Daoy (cell line): ENCODE measurements around the gene FMNL2. TPM values are rescaled to one million over a fixed set of nuclear protein-coding genes. Genes with fewer than 3 reads are reported as not detected.

Experiments used
- DNase-seq: peaks from one replicate; pipeline ENCODE4 v3.0.0-alpha.2; 2015; ENCODE audit warnings: low read depth
- total RNA-seq: library from RNA; depleted of rRNA; stranded (reverse); fragments of >200 nt; shearing (Covaris generic); gene quantifications from 2 replicates; pipeline ENCODE4 v1.2.3, GENCODE V29; 2014; rRNA removed

Gene FMNL2
- 26.9 and 29.0 TPM in 2 replicates for total RNA-seq

- DNase-seq = peak; percentile 90
These were observed at the start of gene FMNL2 for GRCh38 chr2:152335016-152335725. TSS of gene FMNL2 (plus strand) at chr2:152335174.

- DNase-seq = no peak
These were observed 42.0 kb upstream of the FMNL2 start for GRCh38 chr2:152292991-152293390.

GRCh38 chr2:152297715-152298114, 37.3 kb upstream of the FMNL2 start:
- DNase-seq = no peak

GRCh38 chr2:152298754-152299153, 36.2 kb upstream of the FMNL2 start:
- peak; percentile 33 for DNase-seq

- no peak for DNase-seq
These were observed 33.8 kb upstream of the FMNL2 start for GRCh38 chr2:152301131-152301530.

GRCh38 chr2:152303951-152304350, 31.0 kb upstream of the FMNL2 start:
- DNase-seq = no peak

- DNase-seq = no peak
These were observed 30.1 kb upstream of the FMNL2 start for GRCh38 chr2:152304836-152305235.

- no peak for DNase-seq
These were observed 27.1 kb upstream of the FMNL2 start for GRCh38 chr2:152307863-152308262.

- no peak for DNase-seq
These were observed 25.4 kb upstream of the FMNL2 start for GRCh38 chr2:152309352-152310214.

GRCh38 chr2:152319822-152320570, 15.0 kb upstream of the FMNL2 start:
- DNase-seq = peak; percentile 25

GRCh38 chr2:152320814-152321213, 14.2 kb upstream of the FMNL2 start:
- no peak for DNase-seq

- DNase-seq = no peak
These were observed 12.8 kb upstream of the FMNL2 start for GRCh38 chr2:152322222-152322621.

- peak; percentile 31 for DNase-seq
These were observed 9.8 kb upstream of the FMNL2 start for GRCh38 chr2:152325126-152325525.

GRCh38 chr2:152326710-152327109, 8.3 kb upstream of the FMNL2 start:
- no peak for DNase-seq

GRCh38 chr2:152328013-152328412, 7.0 kb upstream of the FMNL2 start:
- DNase-seq = no peak

- peak; percentile 12 for DNase-seq
These were observed 4.6 kb upstream of the FMNL2 start for GRCh38 chr2:152330235-152330866.

GRCh38 chr2:152334701-152335015, 316 bp upstream of the FMNL2 start:
- DNase-seq = no peak

GRCh38 chr2:152335726-152336118, 748 bp downstream of the FMNL2 start:
- DNase-seq = peak; percentile 44

GRCh38 chr2:152336119-152336853, 1.3 kb downstream of the FMNL2 start:
- DNase-seq = peak; percentile 67

- DNase-seq = peak; percentile 39
These were observed 2.0 kb downstream of the FMNL2 start for GRCh38 chr2:152336854-152337510.

GRCh38 chr2:152337511-152337903, 2.5 kb downstream of the FMNL2 start:
- DNase-seq = no peak
